NCI-H2196 treated with DMSO at 0.1 percent for 48 hours (cell line): ENCODE data around the gene PCDHB7.
A peak's percentile ranks its signal among the peaks of the same experiment; 100 is the strongest.
"Not testable (repeated sequence)": the region's sequence is repeated elsewhere in the genome, so short reads cannot be mapped to it uniquely, and the experiment has no call there.

Source experiments
- DNase-seq: peaks from one replicate; lab custom pipeline; 2025; ENCODE audit not compliant: unreplicated experiment; lab: John Stamatoyannopoulos, UW

PCDHB7 gene

DNA sequence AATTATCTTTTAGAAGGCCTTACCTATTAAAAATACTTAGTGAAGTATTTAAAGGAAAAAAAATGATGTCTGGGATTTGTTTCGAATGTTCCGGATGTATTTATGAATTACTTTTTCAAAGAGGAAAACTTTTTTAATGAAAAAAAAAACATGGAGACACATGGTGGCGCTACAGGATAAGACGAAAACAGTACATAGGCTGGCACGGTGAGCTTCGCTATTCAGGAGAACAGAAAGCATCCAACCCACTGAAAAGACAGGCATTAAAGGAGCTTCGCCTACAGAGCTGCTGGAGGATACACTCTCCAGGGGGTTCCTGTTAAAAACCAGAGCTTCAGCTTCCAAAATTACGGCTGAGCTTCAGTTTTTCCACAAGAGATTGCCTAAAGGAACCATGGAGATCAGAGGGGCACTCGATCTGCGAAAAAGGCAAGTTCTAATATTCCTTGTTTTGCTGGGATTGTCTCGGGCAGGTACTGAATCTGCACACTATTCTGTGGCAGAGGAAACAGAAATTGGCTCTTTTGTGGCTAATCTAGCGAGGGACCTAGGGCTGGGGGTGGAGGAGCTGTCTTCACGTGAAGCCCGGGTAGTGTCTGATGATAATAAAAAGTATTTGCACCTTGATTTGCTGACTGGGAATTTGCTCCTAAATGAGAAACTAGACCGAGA lies 50.8 kb downstream of the PCDHB7 start, which contains the start of gene PCDHB14:
TSS of gene PCDHB14 (plus strand) at position 232 of the 672 bp plus-strand sequence. CDS start at position 395, 163 bp downstream.
- DNase-seq: peak; percentile 10

DNA sequence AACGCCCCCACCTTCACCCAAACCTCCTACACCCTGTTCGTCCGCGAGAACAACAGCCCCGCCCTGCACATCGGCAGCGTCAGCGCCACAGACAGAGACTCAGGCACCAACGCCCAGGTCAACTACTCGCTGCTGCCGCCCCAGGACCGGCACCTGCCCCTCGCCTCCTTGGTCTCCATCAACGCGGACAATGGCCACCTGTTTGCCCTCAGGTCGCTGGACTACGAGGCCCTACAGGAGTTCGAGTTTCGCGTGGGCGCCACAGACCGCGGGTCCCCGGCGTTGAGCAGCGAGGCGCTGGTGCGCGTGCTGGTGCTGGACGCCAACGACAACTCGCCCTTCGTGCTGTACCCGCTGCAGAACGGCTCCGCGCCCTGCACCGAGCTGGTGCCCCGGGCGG lies 52.4 kb downstream of the PCDHB7 start:
- not testable (repeated sequence) for DNase-seq

DNA sequence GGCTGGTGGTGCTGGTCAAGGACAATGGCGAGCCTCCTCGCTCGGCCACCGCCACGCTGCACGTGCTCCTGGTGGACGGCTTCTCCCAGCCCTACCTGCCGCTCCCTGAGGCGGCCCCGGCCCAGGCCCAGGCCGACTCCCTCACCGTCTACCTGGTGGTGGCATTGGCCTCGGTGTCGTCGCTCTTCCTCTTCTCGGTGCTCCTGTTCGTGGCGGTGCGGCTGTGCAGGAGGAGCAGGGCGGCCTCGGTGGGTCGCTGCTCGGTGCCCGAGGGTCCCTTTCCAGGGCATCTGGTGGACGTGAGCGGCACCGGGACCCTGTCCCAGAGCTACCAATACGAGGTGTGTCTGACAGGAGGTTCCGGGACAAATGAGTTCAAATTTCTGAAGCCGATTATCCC lies 53.0 kb downstream of the PCDHB7 start:
- not testable (repeated sequence) for DNase-seq
